ENCODE measurements around the gene SLC22A2. TPM values are rescaled to one million over a fixed set of nuclear protein-coding genes. Genes with fewer than 3 reads are reported as not detected.

Gene SLC22A2
- total RNA-seq, 1 donor from 2014 or later: not detected

DNA sequence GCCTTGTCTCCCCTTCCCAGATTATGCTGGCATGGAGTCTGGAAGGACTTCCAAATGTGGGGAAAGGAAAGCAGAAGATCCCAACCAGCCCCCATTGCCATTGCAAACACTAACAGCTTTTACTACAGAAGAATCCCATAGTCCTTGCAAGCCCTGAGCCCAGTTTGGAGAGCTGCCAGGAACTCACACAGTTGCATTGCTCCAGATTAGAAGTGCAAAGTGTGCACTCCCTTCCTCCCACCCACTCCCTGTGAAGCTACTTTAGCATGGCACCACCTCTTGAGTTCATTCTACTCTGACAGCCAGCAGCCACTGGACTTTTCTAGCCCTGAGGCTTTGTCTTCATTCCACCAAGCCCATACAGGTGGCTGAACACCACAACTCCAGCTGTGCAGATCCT is 67.6 kb downstream of the SLC22A2 start:
- H3K27ac Mint-ChIP-seq: no peak overlapping the region
- no peaks in the 10 kb centered on the region for H3K27me3 Mint-ChIP-seq
- H3K9me3 Mint-ChIP-seq: peaks cover 4% of the 10 kb centered on the region
- H3K36me3 Mint-ChIP-seq: no peaks in the 10 kb centered on the region
- no peaks in the 10 kb centered on the region for H3K4me1 Mint-ChIP-seq (ENCODE audit: unreplicated experiment)
- TF ChIP-seq, protein P1, sequence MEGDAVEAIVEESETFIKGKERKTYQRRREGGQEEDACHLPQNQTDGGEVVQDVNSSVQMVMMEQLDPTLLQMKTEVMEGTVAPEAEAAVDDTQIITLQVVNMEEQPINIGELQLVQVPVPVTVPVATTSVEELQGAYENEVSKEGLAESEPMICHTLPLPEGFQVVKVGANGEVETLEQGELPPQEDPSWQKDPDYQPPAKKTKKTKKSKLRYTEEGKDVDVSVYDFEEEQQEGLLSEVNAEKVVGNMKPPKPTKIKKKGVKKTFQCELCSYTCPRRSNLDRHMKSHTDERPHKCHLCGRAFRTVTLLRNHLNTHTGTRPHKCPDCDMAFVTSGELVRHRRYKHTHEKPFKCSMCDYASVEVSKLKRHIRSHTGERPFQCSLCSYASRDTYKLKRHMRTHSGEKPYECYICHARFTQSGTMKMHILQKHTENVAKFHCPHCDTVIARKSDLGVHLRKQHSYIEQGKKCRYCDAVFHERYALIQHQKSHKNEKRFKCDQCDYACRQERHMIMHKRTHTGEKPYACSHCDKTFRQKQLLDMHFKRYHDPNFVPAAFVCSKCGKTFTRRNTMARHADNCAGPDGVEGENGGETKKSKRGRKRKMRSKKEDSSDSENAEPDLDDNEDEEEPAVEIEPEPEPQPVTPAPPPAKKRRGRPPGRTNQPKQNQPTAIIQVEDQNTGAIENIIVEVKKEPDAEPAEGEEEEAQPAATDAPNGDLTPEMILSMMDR (conservative IDR thresholded peaks at IDR 0.05): no peak
- no peak overlapping the region for H3K4me3 Mint-ChIP-seq
- DNase-seq (ENCODE audit: extremely low spot score, unreplicated experiment): no peak

DNA sequence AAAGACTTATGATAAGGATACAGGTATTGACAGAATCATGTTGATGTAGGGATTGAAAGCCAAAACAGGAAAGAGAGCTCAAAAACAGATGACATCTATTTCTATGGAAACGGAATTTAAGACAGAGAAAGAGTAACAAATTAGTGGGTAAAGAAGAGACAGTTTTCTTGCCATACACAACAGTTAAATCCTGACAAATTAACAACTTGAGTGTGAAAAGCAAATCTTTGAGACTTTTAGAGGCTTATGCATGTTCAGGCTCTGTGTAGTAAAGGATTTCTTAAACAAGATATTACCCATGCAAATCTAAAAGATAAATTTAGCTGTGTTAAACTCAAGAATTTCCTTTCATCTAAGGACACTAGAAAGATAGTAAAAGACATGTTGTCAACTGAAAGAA is 68.5 kb downstream of the SLC22A2 start:
- H3K4me3 Mint-ChIP-seq: no peak overlapping the region
- no peaks in the 10 kb centered on the region for H3K4me1 Mint-ChIP-seq (ENCODE audit: unreplicated experiment)
- no peaks in the 10 kb centered on the region for H3K36me3 Mint-ChIP-seq
- H3K27me3 Mint-ChIP-seq: no peaks in the 10 kb centered on the region
- no peak overlapping the region for H3K27ac Mint-ChIP-seq
- H3K9me3 Mint-ChIP-seq: peaks cover 4% of the 10 kb centered on the region
- DNase-seq (ENCODE audit: extremely low spot score, unreplicated experiment): no peak
- TF ChIP-seq, protein P1 (conservative IDR thresholded peaks at IDR 0.05): no peak

DNA sequence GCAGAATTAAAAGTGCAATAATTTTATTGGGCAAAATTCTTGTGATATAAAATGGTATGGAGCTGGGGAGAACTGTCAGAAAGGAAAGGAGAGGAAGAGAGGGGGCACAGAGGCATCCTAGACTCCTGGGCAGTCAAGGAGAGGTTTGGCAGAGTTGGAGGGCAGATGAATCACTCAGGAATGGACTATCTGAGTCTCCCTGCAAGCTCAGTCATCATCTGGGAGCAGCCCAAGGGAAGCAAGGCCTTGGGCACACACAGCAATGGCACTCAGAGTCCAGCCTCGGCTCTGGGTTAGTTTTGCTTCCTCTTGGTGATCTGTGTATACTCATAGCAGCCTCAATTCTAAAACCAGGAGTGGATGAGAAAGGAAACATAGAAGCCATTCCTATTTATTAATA is 69.8 kb downstream of the SLC22A2 start:
- Mint-ChIP-seq H3K4me3 (no peak overlapping the region), H3K9me3 (no peaks in the 10 kb centered on the region), H3K27me3 (no peaks in the 10 kb centered on the region), H3K36me3 (no peaks in the 10 kb centered on the region), H3K4me1 (ENCODE audit: unreplicated experiment) (no peaks in the 10 kb centered on the region), H3K27ac (no peak overlapping the region)
- no peak for DNase-seq (ENCODE audit: extremely low spot score, unreplicated experiment)
- TF ChIP-seq, protein P1 (conservative IDR thresholded peaks at IDR 0.05): no peak

DNA sequence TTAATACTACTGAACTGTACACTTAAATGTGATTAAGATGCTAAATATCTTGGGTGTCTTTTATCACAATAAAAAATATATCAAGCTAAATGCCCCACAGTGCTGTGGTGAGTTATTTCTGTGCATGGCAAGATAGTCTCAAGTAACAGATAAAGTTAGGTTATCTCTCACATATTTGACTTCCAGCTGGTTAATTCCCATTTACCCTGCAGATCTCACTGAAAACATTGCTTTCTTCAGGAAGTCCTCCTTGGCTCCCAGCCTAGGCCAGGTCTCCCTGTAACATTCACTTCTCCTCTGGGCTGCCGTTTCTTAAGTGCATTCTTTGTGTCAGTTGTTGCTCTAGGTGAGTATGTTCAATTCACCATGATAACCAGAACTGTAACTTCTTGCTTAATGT is 77.9 kb downstream of the SLC22A2 start:
- Mint-ChIP-seq H3K36me3 (no peaks in the 10 kb centered on the region), H3K27ac (no peak overlapping the region), H3K9me3 (no peaks in the 10 kb centered on the region), H3K27me3 (no peaks in the 10 kb centered on the region), H3K4me1 (ENCODE audit: unreplicated experiment) (no peaks in the 10 kb centered on the region), H3K4me3 (no peak overlapping the region)
- no peak for DNase-seq (ENCODE audit: extremely low spot score, unreplicated experiment)
- TF ChIP-seq, protein P1 (conservative IDR thresholded peaks at IDR 0.05): no peak

DNA sequence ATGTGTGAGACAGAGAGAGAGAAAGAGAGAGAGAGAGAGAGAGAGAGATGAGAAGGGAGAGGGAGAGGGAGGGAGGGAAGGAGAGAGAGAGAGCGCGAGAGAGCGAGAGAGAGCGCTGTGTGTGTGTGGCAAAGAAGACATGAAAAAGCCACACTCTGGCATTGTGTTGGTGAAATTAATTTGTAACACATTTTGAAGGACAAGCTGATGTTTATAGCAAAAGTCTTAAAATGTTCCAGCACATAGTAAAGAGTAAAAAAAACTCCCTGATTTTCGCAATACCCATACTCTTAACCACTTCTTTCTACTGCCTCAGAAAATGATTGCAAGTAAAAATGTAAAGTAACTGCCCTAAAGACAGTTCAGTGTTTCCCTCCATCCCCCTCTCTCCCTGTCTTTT is 80.3 kb downstream of the SLC22A2 start:
- Mint-ChIP-seq H3K4me1 (ENCODE audit: unreplicated experiment) (no peaks in the 10 kb centered on the region), H3K4me3 (no peak overlapping the region), H3K9me3 (no peaks in the 10 kb centered on the region), H3K27ac (no peak overlapping the region), H3K27me3 (no peaks in the 10 kb centered on the region), H3K36me3 (no peaks in the 10 kb centered on the region)
- TF ChIP-seq, protein P1 (conservative IDR thresholded peaks at IDR 0.05): no peak
- DNase-seq (ENCODE audit: extremely low spot score, unreplicated experiment): no peak

DNA sequence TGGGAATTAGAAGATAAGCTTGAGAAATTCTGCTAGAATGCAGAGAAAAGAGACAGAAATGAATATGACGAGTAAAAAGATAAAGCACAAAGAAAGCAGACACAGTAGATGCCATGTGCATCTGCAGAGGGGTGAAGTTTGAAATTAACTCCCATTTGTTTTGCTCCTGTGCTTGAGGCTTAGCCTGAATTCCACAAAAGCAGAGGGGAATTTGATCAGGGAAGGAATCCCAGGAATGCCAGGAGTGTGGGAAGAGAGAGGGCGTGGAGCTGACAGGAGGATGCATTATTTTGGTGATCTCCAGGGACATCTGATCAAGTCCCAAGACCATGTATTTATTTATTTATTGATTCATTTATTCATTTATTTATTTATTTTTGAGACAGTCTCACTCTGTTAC is 81.4 kb downstream of the SLC22A2 start:
- H3K9me3 Mint-ChIP-seq: no peaks in the 10 kb centered on the region
- no peaks in the 10 kb centered on the region for H3K4me1 Mint-ChIP-seq (ENCODE audit: unreplicated experiment)
- H3K27ac Mint-ChIP-seq: no peak overlapping the region
- TF ChIP-seq, protein P1 (conservative IDR thresholded peaks at IDR 0.05): no peak
- no peak overlapping the region for H3K4me3 Mint-ChIP-seq
- no peaks in the 10 kb centered on the region for H3K36me3 Mint-ChIP-seq
- no peak for DNase-seq (ENCODE audit: extremely low spot score, unreplicated experiment)
- no peaks in the 10 kb centered on the region for H3K27me3 Mint-ChIP-seq
